ENCODE data around the gene ADCY5.

The ADCY5 gene

DNA sequence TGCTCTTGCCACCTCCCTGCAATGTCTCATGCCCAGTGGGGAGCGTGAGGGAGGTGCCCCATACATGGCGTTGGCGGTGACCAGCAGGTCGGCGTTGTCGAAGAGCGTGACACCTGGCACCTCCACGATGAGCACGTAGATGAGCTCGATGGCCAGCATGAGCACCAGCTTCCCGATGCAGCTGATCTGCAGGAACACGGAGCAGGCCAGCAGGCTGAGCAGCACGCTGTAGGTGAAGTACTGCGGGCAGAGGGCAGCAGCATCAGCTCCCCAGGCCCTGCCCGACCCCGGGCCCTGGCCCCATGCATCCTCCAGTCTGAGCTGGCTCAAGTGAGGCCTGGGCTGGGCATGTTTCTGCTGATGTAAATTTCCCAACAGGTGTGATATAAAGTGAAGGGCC, 148.8 kb downstream of the ADCY5 start:
- TF ChIP-seq CTCF (conservative IDR thresholded peaks at IDR 0.05; ENCODE audit: control insufficient read depth, insufficient read depth, low read depth, low read length) = no peak
- DNase-seq (ENCODE audit: low read depth) = no peak
- H3K4me3 ChIP-seq (ENCODE audit: control insufficient read depth, low read depth, low read length) = no peak overlapping the region

- DNase-seq (ENCODE audit: low read depth) = no peak
- TF ChIP-seq CTCF (conservative IDR thresholded peaks at IDR 0.05; ENCODE audit: control insufficient read depth, insufficient read depth, low read depth, low read length) = no peak
- H3K4me3 ChIP-seq (ENCODE audit: control insufficient read depth, low read depth, low read length) = no peak overlapping the region
Measured at GRCh38 chr3:123299581-123299980, 149.3 kb downstream of the ADCY5 start.

- DNase-seq (ENCODE audit: low read depth) = peak; percentile 8
- H3K4me3 ChIP-seq (ENCODE audit: control insufficient read depth, low read depth, low read length) = no peak overlapping the region
- TF ChIP-seq CTCF (conservative IDR thresholded peaks at IDR 0.05; ENCODE audit: control insufficient read depth, insufficient read depth, low read depth, low read length) = no peak
Measured at GRCh38 chr3:123298903-123299302, 150.0 kb downstream of the ADCY5 start.

GRCh38 chr3:123297627-123297899, 151.3 kb downstream of the ADCY5 start:
- DNase-seq (ENCODE audit: low read depth) = no peak
- no peak for TF ChIP-seq CTCF (conservative IDR thresholded peaks at IDR 0.05; ENCODE audit: control insufficient read depth, insufficient read depth, low read depth, low read length)
- H3K4me3 ChIP-seq (ENCODE audit: control insufficient read depth, low read depth, low read length) = no peak overlapping the region

- TF ChIP-seq CTCF (conservative IDR thresholded peaks at IDR 0.05; ENCODE audit: control insufficient read depth, insufficient read depth, low read depth, low read length) = no peak
Measured at GRCh38 chr3:123296836-123297626, 151.9 kb downstream of the ADCY5 start.

DNA sequence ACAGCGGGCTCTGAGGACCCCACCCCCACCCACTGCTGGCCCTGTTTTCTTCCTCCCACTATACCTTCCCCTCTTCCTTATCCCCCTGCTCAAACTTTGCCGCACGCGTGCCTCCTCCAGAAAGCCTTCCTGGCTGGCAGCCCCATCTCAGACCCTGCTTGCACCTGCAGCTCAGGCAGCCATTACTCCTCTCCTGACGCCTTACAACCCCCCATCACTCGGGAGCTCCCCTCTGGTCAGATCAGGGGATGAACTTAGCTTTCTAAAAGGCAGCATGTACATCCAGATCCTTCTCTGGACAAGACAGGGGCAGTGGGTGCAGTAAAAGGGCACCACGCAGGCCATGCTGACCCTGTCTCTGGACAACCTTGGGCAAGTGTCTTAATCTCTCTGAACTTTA, 152.6 kb downstream of the ADCY5 start:
- no peak for DNase-seq (ENCODE audit: low read depth)
- no peak overlapping the region for H3K4me3 ChIP-seq (ENCODE audit: control insufficient read depth, low read depth, low read length)
- no peak for TF ChIP-seq CTCF (conservative IDR thresholded peaks at IDR 0.05; ENCODE audit: control insufficient read depth, insufficient read depth, low read depth, low read length)

More at GRCh38 chr3:123296836-123297626, 151.9 kb downstream of the ADCY5 start:
- H3K4me3 ChIP-seq (ENCODE audit: control insufficient read depth, low read depth, low read length) = no peak overlapping the region
- no peak for DNase-seq (ENCODE audit: low read depth)

GRCh38 chr3:123295901-123296250, 153.0 kb downstream of the ADCY5 start:
- H3K4me3 ChIP-seq (ENCODE audit: control insufficient read depth, low read depth, low read length) = no peak overlapping the region
- TF ChIP-seq CTCF (conservative IDR thresholded peaks at IDR 0.05; ENCODE audit: control insufficient read depth, insufficient read depth, low read depth, low read length) = no peak
- no peak for DNase-seq (ENCODE audit: low read depth)

All from fibroblast of mammary gland (primary cell).